Thoracic aorta (tissue), 2 donors: ENCODE measurements around the gene FGGY. TPM values are rescaled to one million over a fixed set of nuclear protein-coding genes. Genes with fewer than 3 reads are reported as not detected.

ENCODE experiments used
- ATAC-seq: fragments of 150-250 bp; one replicate; pipeline ENCODE4 v1.8.0; 2017; ENCODE audit warnings: low read depth; ENCODE audit not compliant: insufficient number of reproducible peaks, low FRiP score
- DNase-seq: peaks from one replicate; pipeline ENCODE4 v3.0.0-alpha.2; 2020; ENCODE audit warnings: low spot score
- H3K27ac ChIP-seq, 2 donors: fragments of 200-600 bp; sonication (generic); 1 replicate in 1 of 2; 2 replicates in 1 of 2; pipeline ENCODE4 v1.5.1; 2016; ENCODE audit warnings: mild to moderate bottlenecking in 2 of 2, moderate library complexity in 2 of 2
- H3K27me3 ChIP-seq: fragments of 200-600 bp; sonication (generic); replicated peaks from 2 replicates; pipeline ENCODE4 v1.6.0; 2016; ENCODE audit warnings: mild to moderate bottlenecking; ENCODE audit not compliant: insufficient read depth
- H3K36me3 ChIP-seq: fragments of 200-600 bp; sonication (generic); one replicate; pipeline ENCODE4 v1.5.1; 2016
- H3K4me1 ChIP-seq, 2 donors: fragments of 200-600 bp; sonication (generic); 1 replicate in 1 of 2; 2 replicates in 1 of 2; pipeline versions ENCODE4 v1.5.1 to v1.6.0; 2016; ENCODE audit warnings: low read depth in 2 of 2, mild to moderate bottlenecking in 1 of 2; ENCODE audit not compliant: control insufficient read depth in 1 of 2
- H3K4me3 ChIP-seq: fragments of 200-600 bp; sonication (generic); 2 replicates; pipeline ENCODE4 v1.5.1; 2016; ENCODE audit warnings: mild to moderate bottlenecking
- H3K9me3 ChIP-seq: fragments of 200-600 bp; sonication (generic); 2 replicates; pipeline ENCODE4 v1.5.1; 2016
- total RNA-seq, 2 donors: library from RNA; depleted of rRNA; stranded (reverse); fragments of >200 nt; gene quantifications; one replicate each; pipeline versions ENCODE4 v1.1.0 to v1.2.3, GENCODE V29; 2016
- TF ChIP-seq, protein P1 (sequence below): fragments of 200-600 bp; sonication (generic); IDR thresholded peaks from one replicate; pipeline ENCODE4 v1.5.1; 2019; ENCODE audit warnings: antibody characterized with exemption

FGGY gene
- total RNA-seq, 2 donors from 2014 or later, result 6.5 to 9.9 TPM

DNA sequence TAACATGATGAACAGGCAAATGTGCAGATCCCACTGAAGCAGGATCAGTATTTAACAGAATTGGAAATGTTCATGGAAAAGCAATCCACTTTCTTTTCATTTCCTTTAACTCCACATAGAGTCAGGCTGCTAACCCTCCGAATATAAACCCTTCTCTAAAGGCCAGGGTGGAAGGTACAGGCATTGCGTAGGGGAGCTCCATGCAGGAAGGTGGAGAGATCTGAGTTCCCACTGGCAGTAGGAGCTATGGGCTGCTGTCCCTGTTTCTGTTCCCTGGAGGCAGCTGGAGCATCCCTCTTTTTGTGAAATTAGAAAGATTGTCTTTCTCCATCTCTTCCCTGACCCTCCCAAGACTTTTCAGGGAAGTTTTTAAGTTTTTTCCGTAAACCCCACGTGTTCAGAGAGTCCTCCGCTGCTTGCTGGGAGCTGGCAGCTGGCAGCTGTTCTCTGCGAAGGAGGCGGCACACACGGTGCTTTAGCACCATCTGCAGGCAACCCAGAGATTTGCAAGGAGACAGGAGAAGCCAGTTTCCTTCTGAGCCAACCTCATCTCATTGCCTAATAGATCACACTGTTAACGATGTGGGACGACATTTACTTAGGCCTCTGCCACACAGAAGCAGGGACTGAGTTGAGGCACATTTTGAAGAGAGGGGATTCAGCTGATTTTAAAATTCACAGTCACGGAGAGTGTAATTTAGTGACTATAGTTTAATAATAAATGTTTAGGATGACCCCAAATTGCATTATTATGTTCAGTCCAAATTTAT is 462.4 kb downstream of the FGGY start:
- DNase-seq (peak; percentile 33), ATAC-seq (peak; percentile 65)
- Histone ChIP-seq H3K27ac (peak overlapping the region; percentile 34 to 55), H3K36me3 (no peaks in the 10 kb centered on the region), H3K4me3 (peak overlapping the region; percentile 65), H3K27me3 (no peaks in the 10 kb centered on the region), H3K4me1 (peaks cover 3 to 7% of the 10 kb centered on the region in 2 donors), H3K9me3 (no peaks in the 10 kb centered on the region)
- TF ChIP-seq, protein P1, sequence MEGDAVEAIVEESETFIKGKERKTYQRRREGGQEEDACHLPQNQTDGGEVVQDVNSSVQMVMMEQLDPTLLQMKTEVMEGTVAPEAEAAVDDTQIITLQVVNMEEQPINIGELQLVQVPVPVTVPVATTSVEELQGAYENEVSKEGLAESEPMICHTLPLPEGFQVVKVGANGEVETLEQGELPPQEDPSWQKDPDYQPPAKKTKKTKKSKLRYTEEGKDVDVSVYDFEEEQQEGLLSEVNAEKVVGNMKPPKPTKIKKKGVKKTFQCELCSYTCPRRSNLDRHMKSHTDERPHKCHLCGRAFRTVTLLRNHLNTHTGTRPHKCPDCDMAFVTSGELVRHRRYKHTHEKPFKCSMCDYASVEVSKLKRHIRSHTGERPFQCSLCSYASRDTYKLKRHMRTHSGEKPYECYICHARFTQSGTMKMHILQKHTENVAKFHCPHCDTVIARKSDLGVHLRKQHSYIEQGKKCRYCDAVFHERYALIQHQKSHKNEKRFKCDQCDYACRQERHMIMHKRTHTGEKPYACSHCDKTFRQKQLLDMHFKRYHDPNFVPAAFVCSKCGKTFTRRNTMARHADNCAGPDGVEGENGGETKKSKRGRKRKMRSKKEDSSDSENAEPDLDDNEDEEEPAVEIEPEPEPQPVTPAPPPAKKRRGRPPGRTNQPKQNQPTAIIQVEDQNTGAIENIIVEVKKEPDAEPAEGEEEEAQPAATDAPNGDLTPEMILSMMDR, result peak; percentile 93

DNA sequence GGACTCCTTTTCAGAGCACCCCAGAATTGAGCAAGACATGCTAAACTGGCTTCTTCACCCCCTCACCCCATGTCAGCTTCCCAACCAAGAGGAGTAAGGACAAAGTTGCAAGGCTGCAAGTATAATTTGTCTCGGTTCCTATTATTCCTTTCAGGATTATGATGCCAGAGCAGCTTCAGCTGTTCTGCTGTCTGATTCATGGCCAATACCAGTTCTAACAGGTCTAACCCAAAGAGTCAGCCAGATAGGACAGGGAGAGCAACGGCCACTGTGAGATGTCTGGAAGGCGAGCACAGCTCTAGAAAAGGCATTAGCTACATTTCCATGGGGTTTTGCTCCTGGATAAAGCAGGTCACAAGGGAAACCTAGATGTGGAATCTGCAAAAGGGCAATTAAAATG is 464.5 kb downstream of the FGGY start:
- H3K27ac ChIP-seq, result no peak overlapping the region
- DNase-seq, result no peak
- H3K27me3 ChIP-seq, result no peaks in the 10 kb centered on the region
- peaks cover 3 to 7% of the 10 kb centered on the region in 2 donors for H3K4me1 ChIP-seq
- TF ChIP-seq, protein P1, result no peak
- H3K9me3 ChIP-seq, result no peaks in the 10 kb centered on the region
- no peak overlapping the region for H3K4me3 ChIP-seq
- ATAC-seq, result no peak
- no peaks in the 10 kb centered on the region for H3K36me3 ChIP-seq

GRCh38 chr1:59763418-59763817 is 466.5 kb downstream of the FGGY start:
- Histone ChIP-seq H3K4me3 (no peak overlapping the region), H3K27ac (no peak overlapping the region), H3K36me3 (no peaks in the 10 kb centered on the region), H3K27me3 (no peaks in the 10 kb centered on the region), H3K9me3 (no peaks in the 10 kb centered on the region), H3K4me1 (peaks cover 3 to 7% of the 10 kb centered on the region in 2 donors)
- ATAC-seq (no peak), DNase-seq (no peak)
- TF ChIP-seq, protein P1, result no peak

DNA sequence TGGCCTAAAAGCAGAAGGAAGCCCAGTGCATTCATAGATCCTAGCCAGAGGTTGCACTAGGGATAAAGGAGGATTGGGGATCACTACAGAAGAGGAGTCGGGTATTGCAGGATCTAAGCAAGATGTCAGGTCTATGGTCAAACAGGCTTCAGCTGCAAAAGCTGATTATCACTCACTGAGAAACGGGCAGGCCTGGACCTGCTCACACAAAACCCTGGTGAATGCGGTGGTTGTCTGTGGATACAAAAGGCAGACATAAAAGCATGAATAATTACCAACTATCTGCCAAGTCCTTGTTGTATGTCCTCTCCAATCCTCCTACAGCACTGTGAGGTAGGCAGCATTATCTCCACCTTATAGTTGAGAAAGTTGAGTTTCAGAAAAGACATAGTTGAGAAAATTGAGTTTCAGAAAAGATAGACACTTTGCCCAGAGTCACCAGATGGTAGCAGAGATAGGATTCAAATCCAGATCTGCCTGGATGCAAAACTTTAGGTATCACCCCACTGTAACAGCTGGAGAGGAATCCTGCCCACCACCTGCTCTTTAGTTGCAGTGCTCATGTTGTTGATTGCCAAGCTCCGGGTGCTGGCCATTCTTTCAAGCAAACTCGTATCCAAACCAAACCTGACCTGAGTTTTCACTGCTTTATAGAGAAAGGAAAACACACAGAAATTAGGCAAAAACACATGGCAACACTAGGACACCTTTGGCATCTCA is 468.3 kb downstream of the FGGY start:
- H3K9me3 ChIP-seq, result no peaks in the 10 kb centered on the region
- H3K4me3 ChIP-seq, result no peak overlapping the region
- ATAC-seq (no peak), DNase-seq (no peak)
- no peak overlapping the region for H3K27ac ChIP-seq
- no peaks in the 10 kb centered on the region for H3K4me1 ChIP-seq
- H3K36me3 ChIP-seq, result no peaks in the 10 kb centered on the region
- no peaks in the 10 kb centered on the region for H3K27me3 ChIP-seq
- TF ChIP-seq, protein P1, result no peak

GRCh38 chr1:59766227-59766855 is 469.4 kb downstream of the FGGY start:
- DNase-seq (no peak), ATAC-seq (no peak)
- Histone ChIP-seq H3K36me3 (no peaks in the 10 kb centered on the region), H3K4me1 (no peaks in the 10 kb centered on the region), H3K27ac (no peak overlapping the region), H3K4me3 (no peak overlapping the region), H3K27me3 (no peaks in the 10 kb centered on the region), H3K9me3 (no peaks in the 10 kb centered on the region)
- TF ChIP-seq, protein P1, result no peak
